Body of pancreas (tissue), 4 donors: ENCODE data around the gene ZNF786. TPM values are rescaled to one million over a fixed set of nuclear protein-coding genes. Genes with fewer than 3 reads are reported as not detected.

Source experiments
- ATAC-seq: fragments of 150-250 bp; one replicate; pipeline ENCODE4 v1.9.1; 2016
- DNase-seq, 4 donors: peaks; one replicate each; pipeline ENCODE4 v3.0.0-alpha.2; 2019
- H3K27ac ChIP-seq, 4 donors: fragments of 200-600 bp; sonication (generic); 1 replicate in 3 of 4; 2 replicates in 1 of 4; pipeline versions ENCODE4 v1.5.1 to v1.6.1; 2016 to 2019; ENCODE audit warnings: mild to moderate bottlenecking in 1 of 4, mixed read lengths in 1 of 4, moderate library complexity in 1 of 4
- H3K27me3 ChIP-seq, 2 donors: fragments of 200-600 bp; sonication (generic); one replicate each; pipeline ENCODE4 v1.6.0; 2016; ENCODE audit warnings: mild to moderate bottlenecking in 1 of 2
- H3K36me3 ChIP-seq, 2 donors: fragments of 200-600 bp; sonication (generic); replicated peaks in 1 of 2; 2 replicates each; pipeline ENCODE4 v1.5.1; 2016; ENCODE audit warnings: low read depth in 2 of 2; ENCODE audit not compliant: insufficient read depth in 1 of 2
- H3K4me1 ChIP-seq: fragments of 200-600 bp; sonication (generic); one replicate; pipeline ENCODE4 v1.6.0; 2016
- H3K4me3 ChIP-seq, 2 donors: fragments of 200-600 bp; sonication (generic); 1 replicate in 1 of 2; 2 replicates in 1 of 2; pipeline ENCODE4 v1.5.1; 2016 to 2019
- H3K9me3 ChIP-seq, 3 donors: fragments of 200-600 bp; sonication (generic); 1 replicate in 2 of 3; 2 replicates in 1 of 3; pipeline ENCODE4 v1.5.1; 2016
- CTCF ChIP-seq, 7 experiments: fragments of 450-650 bp in 4 of 7; fragments of 200-600 bp in 3 of 7; sonication (generic) in 3 of 7; IDR thresholded peaks; one replicate each; pipeline ENCODE4 v1.5.1; 2016 to 2019; ENCODE audit warnings: antibody characterized with exemption in 7 of 7
- POLR2A ChIP-seq, 3 donors: fragments of 450-650 bp; IDR thresholded peaks; one replicate each; pipeline ENCODE4 v1.6.1; 2016; ENCODE audit warnings: antibody characterized with exemption in 3 of 3, mild to moderate bottlenecking in 2 of 3
- WGBS, 2 donors: methylation state at CpG; one replicate each; pipeline ENCODE4 v1.1.5; 2017; 5-methylcytosine and 5-hydroxymethylcytosine counted together
- intact Hi-C: fragments of 100-400 bp; cut with DNase I; formaldehyde crosslinking; loops from one replicate; pipeline ENCODE4 v1.15.1; 2023
- total RNA-seq, 2 donors: library from RNA; depleted of rRNA; stranded (reverse); fragments of >200 nt; gene quantifications; one replicate each; pipeline ENCODE4 v1.1.0, GENCODE V29; 2016

ZNF786 gene
- total RNA-seq, 2 donors from 2014 or later: 1.8 to 5.9 TPM

GRCh38 chr7:149104749-149105148 lies 14.2 kb upstream of the ZNF786 start:
- Histone ChIP-seq H3K9me3 (no peaks in the 10 kb centered on the region), H3K4me3 (no peak overlapping the region), H3K27me3 (no peaks in the 10 kb centered on the region), H3K4me1 (no peaks in the 10 kb centered on the region), H3K36me3 (peaks cover 0 to 3% of the 10 kb centered on the region in 2 donors), H3K27ac (no peak overlapping the region)
- intact Hi-C loops: no loop called here
- TF ChIP-seq CTCF (IDR thresholded peaks at IDR 0.05) (no peak), POLR2A (IDR thresholded peaks at IDR 0.05) (no peak)
- DNase-seq (no peak), ATAC-seq (no peak)
- 95 to 100% methylated on average over 2 to 18 of the region's 25 CpGs for WGBS, 2 donors

GRCh38 chr7:149104214-149104613 lies 13.7 kb upstream of the ZNF786 start:
- no peak overlapping the region for H3K27ac ChIP-seq
- H3K4me1 ChIP-seq: no peaks in the 10 kb centered on the region
- no peaks in the 10 kb centered on the region for H3K27me3 ChIP-seq
- DNase-seq: no peak
- H3K9me3 ChIP-seq: no peaks in the 10 kb centered on the region
- 93 to 96% methylated on average over 34 to 35 of the region's 35 CpGs for WGBS, 2 donors
- intact Hi-C loops: no loop called here
- H3K4me3 ChIP-seq: no peak overlapping the region
- ATAC-seq: no peak
- H3K36me3 ChIP-seq: peaks cover 0 to 3% of the 10 kb centered on the region in 2 donors
- no peak for TF ChIP-seq POLR2A (IDR thresholded peaks at IDR 0.05)
- no peak for TF ChIP-seq CTCF (IDR thresholded peaks at IDR 0.05)

- ATAC-seq (no peak), DNase-seq (no peak)
- no peaks in the 10 kb centered on the region for H3K27me3 ChIP-seq
- intact Hi-C loops: no loop called here
- H3K4me1 ChIP-seq: no peaks in the 10 kb centered on the region
- no peak overlapping the region for H3K4me3 ChIP-seq
- WGBS, 2 donors: 83 to 93% methylated on average over 2 to 9 of the region's 9 CpGs
- TF ChIP-seq POLR2A (IDR thresholded peaks at IDR 0.05) (no peak), CTCF (IDR thresholded peaks at IDR 0.05) (no peak)
- H3K9me3 ChIP-seq: no peaks in the 10 kb centered on the region
- no peak overlapping the region for H3K27ac ChIP-seq
- H3K36me3 ChIP-seq: peaks cover 0 to 3% of the 10 kb centered on the region in 2 donors
These were observed 12.9 kb upstream of the ZNF786 start for GRCh38 chr7:149103424-149103823.

GRCh38 chr7:149102666-149103065 lies 12.1 kb upstream of the ZNF786 start:
- Histone ChIP-seq H3K36me3 (peaks cover 0 to 3% of the 10 kb centered on the region in 2 donors), H3K9me3 (no peaks in the 10 kb centered on the region), H3K4me3 (no peak overlapping the region), H3K27me3 (no peaks in the 10 kb centered on the region), H3K27ac (no peak overlapping the region), H3K4me1 (no peaks in the 10 kb centered on the region)
- DNase-seq: no peak
- no peak for ATAC-seq
- whole genome bisulfite sequencing, 2 donors: 63 to 65% methylated on average over 1 of the region's 1 CpG
- intact Hi-C loops: no loop called here
- TF ChIP-seq CTCF (IDR thresholded peaks at IDR 0.05) (no peak), POLR2A (IDR thresholded peaks at IDR 0.05) (no peak)

GRCh38 chr7:149100821-149101220 lies 10.3 kb upstream of the ZNF786 start:
- ATAC-seq (no peak), DNase-seq (no peak)
- H3K36me3 ChIP-seq: peaks cover 0 to 3% of the 10 kb centered on the region in 2 donors
- no peaks in the 10 kb centered on the region for H3K27me3 ChIP-seq
- no peaks in the 10 kb centered on the region for H3K4me1 ChIP-seq
- no peak for TF ChIP-seq CTCF (IDR thresholded peaks at IDR 0.05)
- TF ChIP-seq POLR2A (IDR thresholded peaks at IDR 0.05): no peak
- intact Hi-C loops: no loop called here
- H3K27ac ChIP-seq: no peak overlapping the region
- no peaks in the 10 kb centered on the region for H3K9me3 ChIP-seq
- 87 to 91% methylated on average over 2 of the region's 2 CpGs for WGBS, 2 donors
- H3K4me3 ChIP-seq: no peak overlapping the region
